IMR-90 (cell line): ENCODE data around the gene MGLL. TPM values are rescaled to one million over a fixed set of nuclear protein-coding genes. Genes with fewer than 3 reads are reported as not detected.
A peak's percentile ranks its signal among the peaks of the same experiment; 100 is the strongest.

ENCODE experiments used
- ATAC-seq: fragments of 200-7000 bp; cut with Tn5 transposase; 2 replicates; pipeline ENCODE4 v1.9.1; 2020; ENCODE audit warnings: low read depth, mild to moderate bottlenecking, moderate library complexity
- BruUV-seq: library from RNA; stranded (reverse); fragments of 400-500 nt; replicated peaks from 2 replicates; lab custom pipeline; 2021; lab: Mats Ljungman, UMichigan
- CTCF ChIA-PET: fragments of 300-600 bp; formaldehyde crosslinking; extraction: SDS; loops from one replicate; lab custom pipeline; 2021; ENCODE audit warnings: antibody characterized with exemption; lab: Yijun Ruan, JAX
- POLR2A ChIA-PET: fragments of 300-600 bp; sonication (Branson Sonifier 250); formaldehyde crosslinking; loops from one replicate; lab custom pipeline; 2022; ENCODE audit warnings: antibody characterized with exemption; ENCODE audit not compliant: unreplicated experiment; lab: Charles Lee
- DNase-seq: peaks from one replicate; pipeline ENCODE4 v3.0.0; 2013
- H2AFZ ChIP-seq: replicated peaks from 2 replicates; pipeline ENCODE3; 2013; ENCODE audit warnings: low read length, mild to moderate bottlenecking; ENCODE audit not compliant: poor library complexity
- H2AK5ac ChIP-seq: 2 replicates; pipeline ENCODE4 v1.6.1; 2013; ENCODE audit warnings: low read depth, low read length, inconsistent platforms
- H2AK9ac ChIP-seq: replicated peaks from 2 replicates; pipeline ENCODE3; 2013; ENCODE audit warnings: mild to moderate bottlenecking, low read depth, low read length, moderate library complexity; ENCODE audit not compliant: poor library complexity
- H2BK120ac ChIP-seq: 2 replicates; pipeline ENCODE4 v1.6.1; 2013; ENCODE audit warnings: low read depth, low read length, inconsistent platforms
- H2BK15ac ChIP-seq: 3 replicates; pipeline ENCODE4 v1.6.1; 2013; ENCODE audit warnings: low read depth, low read length, inconsistent platforms
- H2BK20ac ChIP-seq: 2 replicates; pipeline ENCODE4 v1.6.1; 2013; ENCODE audit warnings: low read depth, mild to moderate bottlenecking, inconsistent platforms, low read length, moderate library complexity
- H2BK5ac ChIP-seq: 2 replicates; pipeline ENCODE4 v1.6.1; 2013; ENCODE audit warnings: mild to moderate bottlenecking, low read depth, low read length, inconsistent platforms; ENCODE audit not compliant: poor library complexity, severe bottlenecking
- H3K14ac ChIP-seq: replicated peaks from 2 replicates; pipeline ENCODE4 v1.6.1; 2013; ENCODE audit warnings: low read depth, low read length, inconsistent platforms
- H3K18ac ChIP-seq: 2 replicates; pipeline ENCODE4 v1.6.1; 2013; ENCODE audit warnings: low read depth, low read length, control low read depth
- H3K23ac ChIP-seq: 2 replicates; pipeline ENCODE4 v1.6.1; 2013; ENCODE audit warnings: low read depth, low read length, inconsistent platforms
- H3K27ac ChIP-seq: 2 replicates; pipeline ENCODE4 v1.5.1; 2013; ENCODE audit warnings: mild to moderate bottlenecking, control low read depth, low read length; ENCODE audit not compliant: insufficient read depth
- H3K27me3 ChIP-seq: 2 replicates; pipeline ENCODE4 v1.6.1; 2013; ENCODE audit warnings: low read length; ENCODE audit not compliant: control insufficient read depth, insufficient read depth
- H3K36me3 ChIP-seq: 2 replicates; pipeline ENCODE4 v1.6.1; 2013; ENCODE audit warnings: low read length, mixed read lengths; ENCODE audit not compliant: control insufficient read depth, insufficient read depth
- H3K4ac ChIP-seq: 2 replicates; pipeline ENCODE4 v1.6.1; 2013; ENCODE audit warnings: low read depth, low read length, inconsistent platforms
- H3K4me1 ChIP-seq: 2 replicates; pipeline ENCODE4 v1.6.1; 2013; ENCODE audit warnings: low read length, mixed read lengths; ENCODE audit not compliant: control insufficient read depth, insufficient read depth
- H3K4me2 ChIP-seq: 2 replicates; pipeline ENCODE4 v1.6.1; 2013; ENCODE audit warnings: low read depth, mild to moderate bottlenecking, control low read depth, low read length, moderate library complexity
- H3K4me3 ChIP-seq: 2 replicates; pipeline ENCODE4 v1.5.1; 2013; ENCODE audit warnings: low read depth, mild to moderate bottlenecking, control low read depth, low read length, moderate library complexity; ENCODE audit not compliant: insufficient read depth
- H3K56ac ChIP-seq: 2 replicates; pipeline ENCODE4 v1.6.1; 2013; ENCODE audit warnings: low read length, inconsistent platforms; ENCODE audit not compliant: insufficient read depth; ENCODE audit errors: extremely low read depth
- H3K79me1 ChIP-seq, 2 experiments: 2 replicates each; pipeline ENCODE4 v1.6.1; 2013; ENCODE audit warnings: low read length in 2 of 2, inconsistent platforms in 1 of 2, low read depth in 1 of 2
- H3K9ac ChIP-seq: 2 replicates; pipeline ENCODE4 v1.6.1; 2013; ENCODE audit warnings: low read depth, low read length, control low read depth
- H3K9me1 ChIP-seq: 2 replicates; pipeline ENCODE4 v1.6.1; 2013; ENCODE audit warnings: low read length, inconsistent platforms; ENCODE audit not compliant: insufficient read depth
- H3K9me3 ChIP-seq: 2 replicates; pipeline ENCODE4 v1.6.1; 2013; ENCODE audit warnings: low read length; ENCODE audit not compliant: control insufficient read depth, insufficient read depth
- H4K20me1 ChIP-seq: 2 replicates; pipeline ENCODE4 v1.6.1; 2013; ENCODE audit warnings: low read length, inconsistent platforms; ENCODE audit not compliant: insufficient read depth
- H4K5ac ChIP-seq: 2 replicates; pipeline ENCODE4 v1.6.1; 2013; ENCODE audit warnings: mild to moderate bottlenecking, low read depth, low read length, control low read depth
- H4K8ac ChIP-seq, 2 experiments: 2 replicates each; pipeline ENCODE4 v1.6.1; 2013; ENCODE audit warnings: low read depth in 2 of 2, low read length in 2 of 2, control low read depth in 1 of 2, inconsistent platforms in 1 of 2
- H4K91ac ChIP-seq: 2 replicates; pipeline ENCODE4 v1.6.1; 2013; ENCODE audit warnings: low read depth, low read length, inconsistent platforms; ENCODE audit not compliant: insufficient read depth
- CEBPB ChIP-seq: IDR thresholded peaks from 2 replicates; pipeline ENCODE4 v1.6.1; 2012; ENCODE audit warnings: low read depth, low read length, improper control_type of control experiment
- NFE2L2 ChIP-seq: fragments of 150-350 bp; IDR thresholded peaks from 2 replicates; pipeline ENCODE4 v1.6.1; 2016; ENCODE audit warnings: low read depth, mild to moderate bottlenecking, low read length
- WGBS, 2 experiments: methylation state at CpG; one replicate each; pipeline versions ENCODE4 v1.1.5 to v1.1.7; 2013; ENCODE audit warnings: missing lambda C conversion rate in 2 of 2; ENCODE audit not compliant: insufficient read length in 1 of 2; ENCODE audit errors: extremely low coverage in 2 of 2; 5-methylcytosine and 5-hydroxymethylcytosine counted together
- dilution Hi-C: fragments of 300-500 bp; cut with HindIII; formaldehyde crosslinking; loops from one replicate; pipeline ENCODE4 v1.14.3; 2018; ENCODE audit warnings: low sequenced_read_pairs; ENCODE audit not compliant: unreplicated experiment
- in situ Hi-C: fragments of 300-500 bp; cut with MboI; formaldehyde crosslinking; loops from 3 replicates; pipeline ENCODE4 v1.14.3; 2019; ENCODE audit warnings: low sequenced_read_pairs, inconsistent platforms, mixed read lengths
- intact Hi-C: fragments of 100-400 bp; cut with micrococcal nuclease; formaldehyde crosslinking; loops from 2 replicates; pipeline ENCODE4 v1.10.0; 2022
- polyA plus RNA-seq, 3 experiments: library from polyadenylated mRNA; depleted of rRNA; stranded (reverse); fragments of >200 nt; gene quantifications; 2 replicates each; pipeline ENCODE4 v1.2.3, GENCODE V29; 2012; ENCODE audit warnings: low replicate concordance in 1 of 3
- total RNA-seq: library from RNA; depleted of rRNA; stranded (reverse); fragments of >200 nt; gene quantifications from 2 replicates; pipeline ENCODE4 v1.2.3, GENCODE V29; 2012
- TF ChIP-seq, protein P1 (sequence below): fragments of 150-350 bp; IDR thresholded peaks from 2 replicates; pipeline ENCODE4 v1.6.1; 2017; ENCODE audit warnings: mild to moderate bottlenecking, antibody characterized with exemption, low read length, low read depth

The MGLL gene
- total and polyA plus RNA-seq, 2 of the 4 experiments (the other 2 are of a cell fraction) = 23.7 to 60.6 TPM

DNA sequence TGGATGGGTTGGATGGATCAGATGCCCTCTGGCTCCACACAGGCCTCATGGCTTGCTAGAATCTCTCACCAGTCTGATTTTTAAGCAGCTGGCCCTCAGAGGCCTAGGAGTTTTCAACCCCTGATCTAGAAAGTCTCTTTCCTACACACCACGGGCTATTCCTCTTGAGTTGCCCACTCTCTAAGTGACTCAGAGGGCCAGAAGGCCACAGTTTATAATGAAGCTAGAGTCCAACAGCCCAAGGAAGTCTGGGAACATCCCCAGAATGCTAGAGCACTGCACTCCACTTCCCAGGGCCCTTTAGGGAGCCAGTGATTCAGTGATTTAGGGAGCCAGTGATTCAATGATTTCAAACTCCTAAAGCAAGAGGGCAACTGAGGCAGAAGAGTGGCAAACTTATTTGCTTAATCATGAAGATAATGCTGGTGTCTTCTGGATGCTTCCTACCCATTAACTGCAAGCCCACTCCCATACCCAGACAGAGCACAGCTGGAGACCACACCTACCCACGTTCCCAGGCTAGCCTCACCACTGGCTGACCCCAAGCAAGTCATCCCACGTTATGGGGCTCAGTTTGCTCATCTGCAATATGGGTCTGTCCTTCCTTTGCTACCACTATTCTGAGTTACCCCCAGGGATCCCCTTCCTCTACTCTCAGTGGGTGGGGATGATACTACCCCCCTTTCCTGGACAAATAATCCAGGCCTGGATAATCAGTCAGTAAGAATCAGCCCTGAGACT, 112.8 kb downstream of the MGLL start (continued):
- TF ChIP-seq NFE2L2 = no peak

GRCh38 chr3:127708837-127709236, 113.5 kb downstream of the MGLL start:
- Histone ChIP-seq H4K20me1 (no peaks in the 10 kb centered on the region), H3K23ac (no peak overlapping the region), H2AK5ac (no peak overlapping the region), H2AK9ac (no peak overlapping the region), H2BK15ac (no peak overlapping the region), H3K79me1 (peaks cover 10 to 42% of the 10 kb centered on the region in 2 experiments), H3K4me3 (no peak overlapping the region), H2AFZ (no peak overlapping the region), H3K4me2 (no peak overlapping the region), H4K5ac (no peak overlapping the region), H3K18ac (no peak overlapping the region), H3K4me1 (peaks cover 5% of the 10 kb centered on the region; the same call in 1 of the 2 replicates), H3K9ac (no peak overlapping the region), H3K36me3 (peaks cover 10% of the 10 kb centered on the region), H3K14ac (no peak overlapping the region), H3K9me1 (peaks cover 12% of the 10 kb centered on the region), H3K27me3 (no peaks in the 10 kb centered on the region), H3K9me3 (no peaks in the 10 kb centered on the region), H2BK20ac (no peak overlapping the region), H2BK120ac (no peak overlapping the region), H4K91ac (no peak overlapping the region), H2BK5ac (no peak overlapping the region), H3K56ac (no peak overlapping the region), H4K8ac (no peak overlapping the region), H3K4ac (no peak overlapping the region), H3K27ac (no peak overlapping the region)
- no TSS peak for BruUV-seq
- intact Hi-C loops = no loop called here
- no CpG with 5 or more reads among the region's 2 CpGs for WGBS, 2 experiments
- POLR2A ChIA-PET = no interaction called here
- dilution Hi-C loops = no loop called here
- no peak for ATAC-seq
- in situ Hi-C loops = no loop called here
- TF ChIP-seq CEBPB = peak; percentile 38; the same call in 1 of the 2 replicates
- TF ChIP-seq, protein P1, sequence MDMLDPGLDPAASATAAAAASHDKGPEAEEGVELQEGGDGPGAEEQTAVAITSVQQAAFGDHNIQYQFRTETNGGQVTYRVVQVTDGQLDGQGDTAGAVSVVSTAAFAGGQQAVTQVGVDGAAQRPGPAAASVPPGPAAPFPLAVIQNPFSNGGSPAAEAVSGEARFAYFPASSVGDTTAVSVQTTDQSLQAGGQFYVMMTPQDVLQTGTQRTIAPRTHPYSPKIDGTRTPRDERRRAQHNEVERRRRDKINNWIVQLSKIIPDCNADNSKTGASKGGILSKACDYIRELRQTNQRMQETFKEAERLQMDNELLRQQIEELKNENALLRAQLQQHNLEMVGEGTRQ = no peak
- CTCF ChIA-PET = interaction anchor here (0.8 kb wide), 1 partner anchor 102 kb away, joined by 3 read pairs; no protein-coding TSS in a partner anchor
- DNase-seq = no peak
